Endothelial cell of umbilical vein (primary cell): ENCODE data around the gene CELF5. TPM values are rescaled to one million over a fixed set of nuclear protein-coding genes. Genes with fewer than 3 reads are reported as not detected.

ENCODE experiments used
- BruUV-seq: library from RNA; stranded (reverse); fragments of 400-500 nt; replicated peaks from 2 replicates; lab custom pipeline; 2021; lab: Mats Ljungman, UMichigan
- CTCF ChIA-PET: fragments of 300-600, 350-600 bp; sonication (Branson Sonifier 250); formaldehyde crosslinking; loops from one replicate; lab custom pipeline; 2021; ENCODE audit warnings: antibody characterized with exemption, inconsistent platforms; lab: Charles Lee
- POLR2A ChIA-PET: fragments of 300-600, 350-600 bp; sonication (Branson Sonifier 250); formaldehyde crosslinking; loops from one replicate; lab custom pipeline; 2021; ENCODE audit warnings: antibody characterized with exemption, inconsistent platforms; lab: Charles Lee
- DNase-seq: peaks from one replicate; pipeline ENCODE4 v3.0.0-alpha.2; 2011; ENCODE audit warnings: low read depth, low spot score
- FAIRE-seq: peaks from 2 replicates; lab custom pipeline; 2011; peaks lifted over from hg19 to GRCh38; lab: Jason Lieb, UNC
- H2AFZ ChIP-seq: 2 replicates; pipeline ENCODE4 v1.6.0; 2012; ENCODE audit warnings: low read depth, low read length, control low read depth, inconsistent platforms
- H3K27ac ChIP-seq: 2 replicates; pipeline ENCODE4 v1.5.1; 2011; ENCODE audit warnings: low read depth, mild to moderate bottlenecking, control low read depth, low read length, moderate library complexity; ENCODE audit not compliant: insufficient read depth
- H3K27me3 ChIP-seq, 2 experiments: 2 replicates each; pipeline versions ENCODE4 v1.6.0 to v1.6.1; 2011; ENCODE audit warnings: low read length in 2 of 2, mixed read lengths in 1 of 2; ENCODE audit not compliant: control insufficient read depth in 2 of 2, insufficient read depth in 2 of 2
- H3K36me3 ChIP-seq, 2 experiments: 2 replicates in 1 of 2; 3 replicates in 1 of 2; pipeline ENCODE4 v1.5.1; 2011; ENCODE audit warnings: low read length in 2 of 2, mild to moderate bottlenecking in 1 of 2, moderate library complexity in 1 of 2; ENCODE audit not compliant: control insufficient read depth in 2 of 2, insufficient read depth in 2 of 2; ENCODE audit errors: extremely low read depth in 1 of 2
- H3K4me1 ChIP-seq: 3 replicates; pipeline ENCODE4 v1.5.1; 2011; ENCODE audit warnings: mild to moderate bottlenecking, low read length; ENCODE audit not compliant: control insufficient read depth, insufficient read depth; ENCODE audit errors: extremely low read depth
- H3K4me2 ChIP-seq: 2 replicates; pipeline ENCODE4 v1.6.1; 2011; ENCODE audit warnings: low read length, control low read depth, mixed read lengths; ENCODE audit not compliant: insufficient read depth
- H3K4me3 ChIP-seq, 3 experiments: fragments of 200-600 bp in 1 of 3; sonication (generic), shearing (Covaris generic) in 1 of 3; replicated peaks in 1 of 3; 2 replicates each; pipeline ENCODE4 v1.5.1; 2011 to 2016; ENCODE audit warnings: control low read depth in 3 of 3, low read length in 3 of 3, mild to moderate bottlenecking in 2 of 3, inconsistent platforms in 1 of 3, low read depth in 1 of 3, moderate library complexity in 1 of 3; ENCODE audit not compliant: insufficient read depth in 1 of 3
- H3K79me2 ChIP-seq: 2 replicates; pipeline ENCODE4 v1.6.0; 2012; ENCODE audit warnings: low read length, inconsistent platforms; ENCODE audit not compliant: control insufficient read depth, insufficient read depth
- H3K9ac ChIP-seq: replicated peaks from 2 replicates; pipeline ENCODE3; 2011; ENCODE audit warnings: low read length, control low read depth; ENCODE audit not compliant: insufficient read depth; ENCODE audit errors: extremely low read depth
- H3K9me1 ChIP-seq: replicated peaks from 3 replicates; pipeline ENCODE4 v1.6.0; 2011; ENCODE audit warnings: mild to moderate bottlenecking, low read length; ENCODE audit not compliant: control insufficient read depth, insufficient read depth; ENCODE audit errors: extremely low read depth
- H3K9me3 ChIP-seq: replicated peaks from 2 replicates; pipeline ENCODE4 v1.5.1; 2012; ENCODE audit warnings: low read length, inconsistent platforms; ENCODE audit not compliant: control insufficient read depth, insufficient read depth
- H4K20me1 ChIP-seq: replicated peaks from 2 replicates; pipeline ENCODE3; 2011; ENCODE audit warnings: mild to moderate bottlenecking, low read length; ENCODE audit not compliant: control insufficient read depth, insufficient read depth; ENCODE audit errors: extremely low read depth
- CTCF ChIP-seq, 2 donors: IDR thresholded peaks; 1 replicate in 1 of 2; 2 replicates in 1 of 2; pipeline ENCODE4 v1.5.1; 2011; ENCODE audit warnings: low read length in 2 of 2, mild to moderate bottlenecking in 2 of 2, moderate library complexity in 2 of 2, control low read depth in 1 of 2, inconsistent platforms in 1 of 2, low read depth in 1 of 2; ENCODE audit not compliant: insufficient read depth in 1 of 2; ENCODE audit errors: extremely low read depth in 1 of 2
- EZH2 ChIP-seq: IDR thresholded peaks from 2 replicates; pipeline ENCODE4 v1.6.1; 2012; ENCODE audit warnings: borderline replicate concordance, low read depth, mild to moderate bottlenecking, moderate library complexity, low read length, inconsistent platforms; ENCODE audit not compliant: severe bottlenecking
- FOS ChIP-seq: IDR thresholded peaks from 2 replicates; pipeline ENCODE4 v1.6.1; 2011; ENCODE audit warnings: mild to moderate bottlenecking, low read length, moderate library complexity, borderline replicate concordance; ENCODE audit not compliant: insufficient read depth
- GATA2 ChIP-seq: IDR thresholded peaks from 2 replicates; pipeline ENCODE4 v1.7.0; 2011; ENCODE audit warnings: low read depth, mild to moderate bottlenecking, moderate library complexity, mixed read lengths, low read length; ENCODE audit not compliant: insufficient read length, insufficient read depth
- JUN ChIP-seq: IDR thresholded peaks from 2 replicates; pipeline ENCODE4 v1.6.1; 2011; ENCODE audit warnings: borderline replicate concordance, low read depth; ENCODE audit not compliant: insufficient read length, insufficient read depth
- MAX ChIP-seq: IDR thresholded peaks from 2 replicates; pipeline ENCODE4 v1.6.1; 2011; ENCODE audit not compliant: insufficient read depth, insufficient read length
- MYC ChIP-seq: IDR thresholded peaks from one replicate; pipeline ENCODE4 v1.6.1; 2011; ENCODE audit warnings: mild to moderate bottlenecking, low read depth, low read length
- POLR2A ChIP-seq: IDR thresholded peaks from 2 replicates; pipeline ENCODE4 v1.6.1; 2012; ENCODE audit warnings: low read depth, mild to moderate bottlenecking, control low read depth, low read length
- POLR2AphosphoS5 ChIP-seq: IDR thresholded peaks from 2 replicates; pipeline ENCODE4 v1.6.1; 2012; ENCODE audit warnings: low read depth, mild to moderate bottlenecking, control low read depth, low read length, moderate library complexity; ENCODE audit not compliant: insufficient read depth
- dilution Hi-C: fragments of 300-500 bp; cut with MboI; formaldehyde crosslinking; loops from one replicate; pipeline ENCODE4 v1.15.0; 2019; ENCODE audit warnings: low sequenced_read_pairs; ENCODE audit not compliant: extremely low pct_ligation_motif_present
- intact Hi-C: fragments of 100-400 bp; cut with micrococcal nuclease; formaldehyde crosslinking; loops from one replicate; pipeline ENCODE4 v1.10.0; 2022
- polyA plus RNA-seq, 4 experiments: library from polyadenylated mRNA; depleted of rRNA in 3 of 4; stranded (reverse) in 3 of 4; unstranded in 1 of 4; fragments of >200 nt; gene quantifications; 2 replicates each; pipeline versions ENCODE4 v1.2.1 to v1.2.3, GENCODE V29; 2011 to 2012; ENCODE audit warnings: missing spikeins in 1 of 4
- total RNA-seq: library from RNA; stranded (reverse); gene quantifications from 2 replicates; pipeline ENCODE4 v1.2.3, GENCODE V29; 2021

The CELF5 gene
- total and polyA plus RNA-seq, 2 donors (not counting 3 experiments of a cell fraction or from before 2014, with no cell fraction given): not detected

GRCh38 chr19:3282564-3282963 lies 58.1 kb downstream of the CELF5 start:
- dilution Hi-C loops (no loop called here), intact Hi-C loops (no loop called here)
- H3K9me1 ChIP-seq: no peaks in the 10 kb centered on the region
- FAIRE-seq (no peak), DNase-seq (no peak)
- no peaks in the 10 kb centered on the region for H4K20me1 ChIP-seq
- no peak overlapping the region for H3K4me2 ChIP-seq
- H3K79me2 ChIP-seq: no peaks in the 10 kb centered on the region
- no peaks in the 10 kb centered on the region for H3K9me3 ChIP-seq
- BruUV-seq: no TSS peak
- no peaks in the 10 kb centered on the region for H3K36me3 ChIP-seq
- no peak for TF ChIP-seq GATA2
- TF ChIP-seq MYC: no peak
- TF ChIP-seq CTCF (IDR thresholded peaks at IDR 0.05; ENCODE audit: extremely low read depth in 1 of 2, insufficient read depth in 1 of 2, low read depth in 1 of 2, low read length in 2 of 2): no peak
- TF ChIP-seq FOS: no peak
- TF ChIP-seq POLR2AphosphoS5: no peak
- no peak for TF ChIP-seq JUN
- TF ChIP-seq MAX: no peak
- TF ChIP-seq EZH2: no peak
- no peak for TF ChIP-seq POLR2A
- ChIA-PET CTCF (interaction anchor here (1.1 kb wide), 1 partner anchor 23 kb away, joined by 3 read pairs; no protein-coding TSS in a partner anchor), POLR2A (no interaction called here)
- H2AFZ ChIP-seq: no peak overlapping the region
- H3K27me3 ChIP-seq: peaks cover 3 to 10% of the 10 kb centered on the region in 2 experiments
- H3K4me3 ChIP-seq: no peak overlapping the region
- no peaks in the 10 kb centered on the region for H3K4me1 ChIP-seq
- H3K9ac ChIP-seq: no peak overlapping the region
- H3K27ac ChIP-seq: no peak overlapping the region
